ENCODE measurements around the gene ZNF649.
"Not testable (repeated sequence)": the region's sequence is repeated elsewhere in the genome, so short reads cannot be mapped to it uniquely, and the experiment has no call there.

The ZNF649 gene

DNA sequence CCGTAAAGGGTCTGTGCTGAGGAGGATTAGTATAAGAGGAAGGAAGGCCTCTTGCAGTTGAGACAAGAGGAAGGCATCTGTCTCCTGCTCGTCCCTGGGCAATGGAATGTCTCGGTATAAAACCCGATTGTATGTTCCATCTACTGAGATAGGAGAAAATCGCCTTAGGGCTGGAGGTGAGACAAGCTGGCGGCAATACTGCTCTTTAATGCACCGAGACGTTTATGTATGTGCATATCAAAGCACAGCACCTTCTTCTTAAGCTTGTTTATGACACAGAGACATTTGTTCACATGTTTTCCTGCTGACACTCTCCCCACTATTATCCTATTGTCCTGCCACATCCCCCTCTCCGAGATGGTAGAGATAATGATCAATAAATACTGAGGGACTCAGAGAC lies 1.3 kb upstream of the ZNF649 start:
- not testable (repeated sequence) for H3K27ac Mint-ChIP-seq, H3K4me3 Mint-ChIP-seq
- H3K36me3 Mint-ChIP-seq (ENCODE audit: low read depth): peaks cover 74% of the 10 kb centered on the region
- H3K9me3 Mint-ChIP-seq: peaks cover 59% of the 10 kb centered on the region
- H3K4me1 Mint-ChIP-seq (ENCODE audit: low read depth): peaks cover 25% of the 10 kb centered on the region
- H3K27me3 Mint-ChIP-seq: peaks cover 30% of the 10 kb centered on the region

DNA sequence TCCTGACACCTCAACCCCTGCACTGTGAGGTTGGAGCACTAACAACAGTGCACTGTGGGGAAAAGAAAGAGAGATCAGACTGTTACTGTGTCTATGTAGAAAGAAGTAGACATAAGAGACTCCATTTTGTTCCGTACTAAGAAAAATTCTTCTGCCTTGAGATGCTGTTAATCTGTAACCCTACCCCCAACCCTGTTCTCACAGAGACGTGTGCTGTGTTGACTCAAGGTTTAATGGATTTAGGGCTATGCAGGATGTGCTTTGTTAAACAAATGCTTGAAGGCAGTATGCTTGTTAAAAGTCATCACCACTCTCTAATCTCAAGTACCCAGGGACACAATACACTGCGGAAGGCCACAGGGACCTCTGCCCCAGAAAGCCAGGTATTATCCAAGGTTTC lies 822 bp upstream of the ZNF649 start:
- Mint-ChIP-seq H3K4me1 (ENCODE audit: low read depth) (peaks cover 25% of the 10 kb centered on the region), H3K27me3 (peaks cover 30% of the 10 kb centered on the region), H3K36me3 (ENCODE audit: low read depth) (peaks cover 79% of the 10 kb centered on the region), H3K9me3 (peaks cover 63% of the 10 kb centered on the region)
- H3K27ac Mint-ChIP-seq, H3K4me3 Mint-ChIP-seq: not testable (repeated sequence)

DNA sequence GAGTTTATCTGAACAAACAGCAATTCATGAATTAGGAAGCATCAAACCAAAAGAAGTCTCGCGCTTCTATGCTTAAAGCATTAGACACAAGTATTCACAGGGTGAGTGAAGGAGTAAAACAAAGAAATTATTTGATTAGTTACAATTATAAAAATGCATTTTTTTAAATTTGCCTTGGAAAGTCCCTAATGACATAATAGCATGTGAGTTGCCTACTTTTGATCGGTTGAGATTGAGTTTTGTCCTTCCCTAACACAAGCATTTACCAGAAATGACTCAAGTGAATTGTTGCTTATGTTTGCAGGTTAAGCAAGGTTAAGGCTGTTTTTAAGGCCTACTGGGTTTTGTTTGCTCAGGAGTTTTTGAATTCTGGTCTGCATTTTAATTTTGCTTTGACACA lies 389 bp upstream of the ZNF649 start:
- Mint-ChIP-seq H3K4me3 (peak overlapping the region; percentile 96), H3K4me1 (ENCODE audit: low read depth) (peaks cover 25% of the 10 kb centered on the region), H3K9me3 (peaks cover 67% of the 10 kb centered on the region), H3K27ac (peak overlapping the region; percentile 98), H3K36me3 (ENCODE audit: low read depth) (peaks cover 79% of the 10 kb centered on the region), H3K27me3 (peaks cover 30% of the 10 kb centered on the region)

DNA sequence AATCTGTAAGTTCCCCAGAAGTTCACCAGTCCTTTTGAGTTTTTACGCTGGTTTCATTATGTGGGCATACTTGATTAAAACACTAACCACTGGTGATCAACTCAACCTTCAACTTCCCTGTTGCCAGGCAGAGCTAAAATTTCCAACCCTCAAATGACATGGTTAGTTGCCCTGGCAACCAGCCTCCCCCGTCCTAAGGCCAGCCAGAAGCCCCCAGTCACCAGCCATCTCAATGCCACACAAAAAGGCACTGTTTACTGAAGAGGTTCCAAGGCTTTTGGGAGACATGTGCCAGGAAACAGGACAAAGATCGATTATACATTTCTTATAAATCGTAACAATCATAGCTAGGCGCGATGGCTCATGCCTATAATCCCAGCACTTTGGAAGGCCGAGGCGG lies 1.6 kb downstream of the ZNF649 start:
- Mint-ChIP-seq H3K36me3 (ENCODE audit: low read depth) (peaks cover 88% of the 10 kb centered on the region), H3K4me1 (ENCODE audit: low read depth) (peaks cover 25% of the 10 kb centered on the region), H3K27ac (peak overlapping the region; percentile 12), H3K9me3 (peaks cover 63% of the 10 kb centered on the region), H3K27me3 (peaks cover 16% of the 10 kb centered on the region), H3K4me3 (peak overlapping the region; percentile 96)

DNA sequence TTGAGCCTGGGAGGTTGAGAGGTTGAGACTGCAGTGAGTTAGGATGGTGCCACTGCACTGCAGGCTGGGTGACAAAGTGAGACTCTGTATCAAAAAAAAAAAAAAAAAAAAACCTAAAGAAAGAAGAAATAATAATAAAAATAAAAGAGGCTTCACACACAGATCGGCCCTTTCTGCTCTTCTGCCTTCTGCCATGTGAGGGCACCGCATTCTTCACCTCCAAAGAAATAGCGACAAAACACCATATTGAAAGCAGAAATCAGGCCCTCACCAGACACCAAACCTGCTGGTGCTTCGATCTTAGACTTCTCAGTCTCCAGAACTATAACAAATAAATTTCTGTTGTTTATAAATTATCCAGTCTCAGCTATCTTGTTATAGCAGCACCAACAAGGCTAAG lies 3.0 kb downstream of the ZNF649 start:
- peaks cover 60% of the 10 kb centered on the region for H3K9me3 Mint-ChIP-seq
- peaks cover 7% of the 10 kb centered on the region for H3K27me3 Mint-ChIP-seq
- no peak overlapping the region for H3K4me3 Mint-ChIP-seq
- H3K27ac Mint-ChIP-seq: no peak overlapping the region
- H3K36me3 Mint-ChIP-seq (ENCODE audit: low read depth): peaks cover 92% of the 10 kb centered on the region
- H3K4me1 Mint-ChIP-seq (ENCODE audit: low read depth): peaks cover 25% of the 10 kb centered on the region

DNA sequence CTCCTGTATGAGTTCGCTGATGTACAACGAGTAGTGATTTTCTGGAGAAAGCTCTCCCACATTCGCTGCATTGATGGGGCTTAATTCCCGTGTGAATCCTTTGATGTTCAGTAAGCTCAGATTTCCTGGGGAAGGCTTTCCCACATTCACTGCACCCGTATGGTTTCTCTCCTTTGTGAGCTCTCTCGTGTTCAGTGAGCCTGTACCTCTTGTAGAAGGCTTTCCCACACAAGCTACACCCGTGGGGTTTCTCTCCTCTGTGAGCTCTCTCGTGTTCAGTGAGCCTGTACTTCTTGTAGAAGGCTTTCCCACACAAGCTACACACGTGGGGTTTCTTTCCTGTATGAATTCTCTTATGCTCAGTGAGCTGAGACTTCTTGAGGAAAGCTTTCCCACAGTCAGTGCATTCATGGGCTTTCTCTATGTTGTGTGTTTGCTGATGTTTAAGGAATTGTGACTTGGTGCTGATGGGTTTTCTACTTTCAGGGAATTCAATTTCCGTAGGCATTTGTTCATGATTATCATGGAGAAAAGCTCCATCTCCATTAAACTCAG lies 13.5 kb downstream of the ZNF649 start:
- H3K36me3 Mint-ChIP-seq (ENCODE audit: low read depth): peaks cover 98% of the 10 kb centered on the region
- H3K4me3 Mint-ChIP-seq: no peak overlapping the region
- no peaks in the 10 kb centered on the region for H3K27me3 Mint-ChIP-seq
- H3K4me1 Mint-ChIP-seq (ENCODE audit: low read depth): no peaks in the 10 kb centered on the region
- peaks cover 67% of the 10 kb centered on the region for H3K9me3 Mint-ChIP-seq
- no peak overlapping the region for H3K27ac Mint-ChIP-seq

DNA sequence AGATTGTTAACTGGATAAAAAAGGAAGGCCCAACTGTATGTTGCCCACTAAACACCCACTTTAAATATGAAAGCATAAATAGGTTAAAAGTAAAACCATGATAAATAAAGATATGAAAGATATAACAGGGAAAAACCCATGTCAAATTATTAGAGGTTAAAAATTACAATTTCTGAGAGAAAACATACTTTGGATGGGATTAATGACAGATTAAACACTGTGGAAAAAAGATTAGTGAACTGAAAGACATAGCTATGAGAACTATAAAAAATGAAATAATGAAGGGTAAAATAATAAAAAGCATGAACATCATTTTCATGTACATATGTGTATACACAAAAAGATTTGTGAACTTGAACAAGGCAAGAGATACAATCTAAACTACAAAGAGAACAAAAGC lies 14.9 kb downstream of the ZNF649 start:
- Mint-ChIP-seq H3K27ac (no peak overlapping the region), H3K27me3 (no peaks in the 10 kb centered on the region), H3K4me1 (ENCODE audit: low read depth) (no peaks in the 10 kb centered on the region), H3K9me3 (peaks cover 69% of the 10 kb centered on the region), H3K4me3 (no peak overlapping the region), H3K36me3 (ENCODE audit: low read depth) (peaks cover 98% of the 10 kb centered on the region)

DNA sequence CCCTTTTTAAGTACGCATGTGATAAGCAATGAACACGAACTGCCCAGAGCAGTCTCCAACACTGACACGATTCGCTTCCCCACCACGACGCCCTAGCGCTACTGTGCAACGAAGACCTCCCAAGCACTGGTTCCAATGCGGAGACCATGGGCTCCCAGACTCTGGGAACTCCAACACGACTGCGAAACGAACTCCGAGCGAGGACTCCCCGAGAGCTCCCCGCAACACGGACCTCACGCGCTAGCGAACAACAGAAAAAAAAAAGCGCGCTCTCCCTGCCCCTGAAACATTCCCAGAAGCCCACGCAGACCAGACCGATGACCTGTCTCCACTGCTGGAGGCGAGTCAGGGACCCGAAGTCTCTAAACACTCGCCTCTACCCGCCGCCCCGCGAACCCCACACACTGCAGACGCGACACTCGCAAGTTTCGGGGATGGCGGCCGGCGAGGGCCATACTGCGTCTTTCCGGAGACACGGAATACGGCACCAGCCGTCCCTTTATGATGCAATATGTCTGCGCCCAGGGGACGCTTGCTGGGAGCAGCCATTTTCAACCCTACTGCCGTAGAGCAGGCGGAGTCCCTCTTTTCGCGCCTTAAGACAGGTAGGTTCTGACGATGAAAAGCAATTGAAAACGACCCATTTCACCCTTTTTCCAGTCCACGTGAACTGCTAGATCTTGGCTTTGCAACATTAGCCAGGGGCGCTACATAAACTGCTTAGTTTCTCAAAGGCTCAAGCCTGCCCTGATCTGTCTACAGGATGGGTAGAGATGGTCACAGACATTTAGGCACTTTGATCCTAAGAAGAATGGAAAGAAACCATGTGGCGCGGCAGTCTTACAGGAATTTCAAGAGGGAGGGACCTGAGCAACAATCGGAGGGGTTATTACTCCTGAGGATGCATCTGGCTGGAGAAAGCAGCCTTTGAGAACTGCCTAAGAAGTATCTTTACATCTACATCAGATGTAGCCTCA lies 17.0 kb downstream of the ZNF649 start, which contains the start of gene ZNF577:
TSS of gene ZNF577 (minus strand) at position 430 of the 977 bp plus-strand sequence. CDS start 7,569 bp downstream, outside the sequence.
- Mint-ChIP-seq H3K36me3 (ENCODE audit: low read depth) (peaks cover 95% of the 10 kb centered on the region), H3K27me3 (no peaks in the 10 kb centered on the region), H3K27ac (peak within 1 kb of the TSS; percentile 77), H3K4me1 (ENCODE audit: low read depth) (no peaks in the 10 kb centered on the region), H3K4me3 (peak within 1 kb of the TSS; percentile 82), H3K9me3 (peaks cover 57% of the 10 kb centered on the region)

DNA sequence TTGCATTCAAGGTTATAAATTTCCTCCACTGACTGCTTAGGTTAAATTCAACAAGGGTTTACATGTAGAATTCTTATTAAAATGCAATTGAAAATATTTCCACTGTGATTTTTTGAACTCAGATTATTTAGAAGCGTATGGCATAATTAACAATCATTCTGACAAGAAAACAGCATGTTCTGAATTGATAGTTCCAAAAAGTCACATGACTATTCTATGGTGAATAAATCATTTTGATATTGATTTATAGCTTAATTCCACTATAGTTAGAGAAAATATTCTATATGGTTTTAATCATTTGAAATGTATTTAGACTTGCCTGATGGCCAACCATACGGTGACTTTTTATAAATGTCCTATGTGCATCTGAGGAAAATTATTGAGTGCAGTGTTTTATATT lies 20.1 kb downstream of the ZNF649 start:
- peaks cover 59% of the 10 kb centered on the region for H3K9me3 Mint-ChIP-seq
- no peak overlapping the region for H3K4me3 Mint-ChIP-seq
- H3K36me3 Mint-ChIP-seq (ENCODE audit: low read depth): peaks cover 91% of the 10 kb centered on the region

DNA sequence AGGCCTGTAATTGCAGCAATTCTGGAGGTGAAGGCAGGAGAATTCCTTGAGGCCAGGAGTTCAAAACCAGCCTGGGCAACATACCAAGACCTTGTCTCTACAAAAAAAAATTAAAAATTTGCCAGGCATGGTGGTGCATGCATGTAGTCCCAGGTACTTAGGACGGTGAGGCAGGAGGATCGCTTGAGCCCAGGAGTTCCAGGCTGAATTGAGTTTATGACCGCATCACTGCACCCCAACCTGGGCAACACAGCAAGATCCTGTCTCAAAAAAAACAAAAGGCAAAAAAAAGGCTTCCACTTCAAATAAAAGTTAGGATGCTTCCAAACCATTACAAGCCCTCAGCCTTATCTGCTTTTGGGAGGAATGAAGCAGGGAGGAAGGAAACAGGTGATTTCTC lies 22.3 kb downstream of the ZNF649 start:
- H3K27ac Mint-ChIP-seq: no peak overlapping the region
- H3K27me3 Mint-ChIP-seq: no peaks in the 10 kb centered on the region
- H3K36me3 Mint-ChIP-seq (ENCODE audit: low read depth): peaks cover 92% of the 10 kb centered on the region
- H3K4me1 Mint-ChIP-seq (ENCODE audit: low read depth): no peaks in the 10 kb centered on the region
- no peak overlapping the region for H3K4me3 Mint-ChIP-seq
- H3K9me3 Mint-ChIP-seq: peaks cover 61% of the 10 kb centered on the region

More for the DNA sequence above, 20.1 kb downstream of the ZNF649 start:
- Mint-ChIP-seq H3K27me3 (no peaks in the 10 kb centered on the region), H3K4me1 (ENCODE audit: low read depth) (no peaks in the 10 kb centered on the region), H3K27ac (no peak overlapping the region)

DNA sequence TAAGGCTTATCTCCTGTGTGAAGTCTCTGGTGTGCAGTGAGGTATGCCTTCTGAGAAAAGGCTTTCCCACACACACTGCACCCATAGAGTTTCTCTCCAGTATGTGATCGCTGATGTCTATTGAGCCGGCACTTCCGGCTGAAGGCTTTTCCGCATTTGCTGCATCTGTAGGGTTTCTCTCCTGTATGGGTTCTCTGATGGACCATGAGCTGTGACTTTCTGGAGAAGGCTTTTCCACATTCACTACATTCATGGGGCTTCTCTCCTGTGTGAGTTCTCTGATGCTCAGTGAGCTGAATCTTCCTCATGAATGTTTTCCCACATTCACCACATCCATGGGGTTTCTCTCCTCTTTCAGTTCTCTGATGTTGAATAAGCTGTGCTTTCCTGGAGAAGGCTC lies 31.7 kb downstream of the ZNF649 start:
- H3K9me3 Mint-ChIP-seq: peaks cover 88% of the 10 kb centered on the region
- no peaks in the 10 kb centered on the region for H3K27me3 Mint-ChIP-seq
- H3K36me3 Mint-ChIP-seq (ENCODE audit: low read depth): peaks cover 95% of the 10 kb centered on the region
- H3K4me1 Mint-ChIP-seq (ENCODE audit: low read depth): no peaks in the 10 kb centered on the region
- H3K4me3 Mint-ChIP-seq: no peak overlapping the region
- no peak overlapping the region for H3K27ac Mint-ChIP-seq

DNA sequence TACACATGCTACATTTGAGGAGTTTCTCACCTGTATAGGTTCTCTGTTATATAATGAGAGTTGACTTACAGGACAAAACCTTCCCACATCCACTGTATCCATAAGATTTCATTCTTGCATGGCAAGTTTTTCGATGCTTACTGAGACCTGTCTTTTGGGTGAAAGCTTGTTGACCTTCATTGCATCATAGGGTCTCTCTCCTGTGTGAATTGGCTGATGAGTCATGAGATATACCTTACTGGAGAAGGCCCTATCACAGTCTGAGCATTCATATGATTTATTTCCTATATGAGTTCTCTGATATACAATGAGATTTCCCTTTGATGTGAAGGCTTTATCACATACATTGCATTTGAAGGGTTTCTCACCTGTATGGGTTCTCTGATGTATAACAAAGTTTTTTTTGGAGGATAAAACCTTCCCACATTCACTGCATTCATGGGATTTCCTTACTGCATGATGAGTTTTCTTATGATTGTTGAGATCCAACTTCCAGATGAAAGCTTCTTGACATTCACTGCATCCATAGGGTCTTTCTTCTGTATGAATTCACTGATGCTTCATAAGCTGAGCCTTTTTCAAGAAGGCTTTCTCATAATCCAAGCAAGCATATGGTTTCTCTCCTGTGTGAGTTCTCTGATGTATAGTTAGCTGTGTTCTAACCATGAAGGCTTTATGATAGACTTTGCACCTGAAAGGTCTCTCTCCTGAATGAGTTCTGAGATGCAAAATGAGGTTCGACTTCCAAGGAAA lies 42.8 kb downstream of the ZNF649 start:
- Mint-ChIP-seq H3K9me3 (peaks cover 67% of the 10 kb centered on the region), H3K4me1 (ENCODE audit: low read depth) (no peaks in the 10 kb centered on the region), H3K27ac (no peak overlapping the region), H3K27me3 (no peaks in the 10 kb centered on the region), H3K36me3 (ENCODE audit: low read depth) (peaks cover 74% of the 10 kb centered on the region), H3K4me3 (no peak overlapping the region)

All from stimulated activated naive CD8-positive, alpha-beta T cell treated with anti-CD3 and anti-CD28 coated beads, Interleukin-15, Interleukin-2, amounts not matched to agents 100 ng/mL and 50 ng/mL, for 24 hours (primary cell).